Adipose tissue (tissue), 3 donors: ENCODE results near the gene HSD17B2. TPM values are rescaled to one million over a fixed set of nuclear protein-coding genes. Genes with fewer than 3 reads are reported as not detected.
"Not testable (repeated sequence)": the region's sequence is repeated elsewhere in the genome, so short reads cannot be mapped to it uniquely, and the experiment has no call there.

Experiments
- H3K27ac ChIP-seq: one replicate; pipeline ENCODE4 v1.5.1; 2013; ENCODE audit warnings: low read depth, low read length
- WGBS, 3 donors: extraction: QIAGEN DNeasy Blood & Tissue Kit; methylation state at CpG; one replicate each; pipeline ENCODE4 v1.1.7; 2013; 5-methylcytosine and 5-hydroxymethylcytosine counted together
- polyA plus RNA-seq, 3 donors: library from polyadenylated mRNA; stranded (reverse); fragments of 200-250 nt; gene quantifications; one replicate each; pipeline ENCODE4 v1.2.3, GENCODE V29; 2013
- donor health status: healthy with polysubstance abuse.
- donor health status: Bipolar disorder and iron deficiency.
- donor health status: healthy.

HSD17B2 gene
- polyA plus RNA-seq, 3 donors = 1.2 to 16.8 TPM; not detected in 1

GRCh38 chr16:82138478-82139285 lies 103.6 kb downstream of the HSD17B2 start:
- 75 to 92% (median 86%) methylated on average over 15 of the region's 15 CpGs for WGBS, 3 donors
- no peak overlapping the region for H3K27ac ChIP-seq

GRCh38 chr16:82139286-82139571 lies 104.2 kb downstream of the HSD17B2 start:
- 67 to 89% (median 82%) methylated on average over 19 of the region's 19 CpGs for WGBS, 3 donors
- not testable (repeated sequence) for H3K27ac ChIP-seq

GRCh38 chr16:82146556-82146955 lies 111.5 kb downstream of the HSD17B2 start:
- H3K27ac ChIP-seq = no peak overlapping the region
- WGBS, 3 donors = 63 to 80% (median 64%) methylated on average over 3 of the region's 3 CpGs

GRCh38 chr16:82146957-82147356 lies 111.9 kb downstream of the HSD17B2 start:
- no peak overlapping the region for H3K27ac ChIP-seq
- 90 to 96% (median 94%) methylated on average over 5 of the region's 5 CpGs for whole genome bisulfite sequencing, 3 donors

GRCh38 chr16:82147546-82147945 lies 112.5 kb downstream of the HSD17B2 start:
- whole genome bisulfite sequencing, 3 donors = 98 to 100% (median 99%) methylated on average over 5 of the region's 5 CpGs
- no peak overlapping the region for H3K27ac ChIP-seq

Other genes starting within 250 kb of the HSD17B2 start
- 1 to 10 TPM in 1 of 3 donors, under 1 TPM in 2; 0.11 to 2.6 (median 0.30) TPM for gene SDR42E1, start 23.8 kb upstream of the HSD17B2 start, polyA plus RNA-seq
- gene MPHOSPH6, start 135.0 kb downstream of the HSD17B2 start, polyA plus RNA-seq = 10 to 100 TPM in 2 of 3 donors, 1 to 10 TPM in 1; 5.7 to 24.3 (median 23.1) TPM